ENCODE results near the gene GPR107.

Gene GPR107

GRCh38 chr9:130110166-130110565 lies 56.5 kb downstream of the GPR107 start:
- no peak for DNase-seq (ENCODE audit: low spot score)

GRCh38 chr9:130110596-130111021 lies 56.9 kb downstream of the GPR107 start:
- no peak for DNase-seq (ENCODE audit: low spot score)

GRCh38 chr9:130111786-130112537 lies 58.3 kb downstream of the GPR107 start:
- no peak for DNase-seq (ENCODE audit: low spot score)

DNA sequence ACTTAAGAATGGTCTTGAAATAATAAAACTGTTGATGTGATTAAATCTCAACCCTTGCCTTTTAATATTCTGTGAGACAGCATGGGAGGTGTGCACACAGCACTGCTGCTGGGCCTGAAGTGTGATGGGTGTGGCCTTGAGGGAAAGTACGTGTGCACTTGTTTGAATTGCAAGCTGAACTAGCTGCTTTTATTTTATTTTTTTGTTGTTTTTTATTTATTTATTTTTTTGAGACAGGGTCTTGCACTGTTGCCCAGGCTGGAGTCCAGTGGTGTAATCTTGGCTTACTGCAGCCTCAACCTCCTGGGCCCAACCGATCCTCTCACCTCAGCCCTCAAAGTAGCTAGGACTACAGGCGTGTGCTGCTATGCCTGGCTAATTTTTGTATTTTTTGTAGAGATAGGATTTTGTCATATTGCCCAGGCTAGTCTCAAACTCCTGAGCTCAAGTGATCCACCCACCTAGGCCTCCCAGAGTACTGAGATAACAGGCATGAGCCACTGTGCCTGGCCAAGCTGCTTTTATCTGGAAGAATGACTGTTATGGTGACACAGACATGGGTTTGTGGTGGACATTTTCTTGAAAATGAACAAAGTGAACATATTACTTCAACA lies 58.9 kb downstream of the GPR107 start:
- DNase-seq (ENCODE audit: low spot score), result no peak

DNA sequence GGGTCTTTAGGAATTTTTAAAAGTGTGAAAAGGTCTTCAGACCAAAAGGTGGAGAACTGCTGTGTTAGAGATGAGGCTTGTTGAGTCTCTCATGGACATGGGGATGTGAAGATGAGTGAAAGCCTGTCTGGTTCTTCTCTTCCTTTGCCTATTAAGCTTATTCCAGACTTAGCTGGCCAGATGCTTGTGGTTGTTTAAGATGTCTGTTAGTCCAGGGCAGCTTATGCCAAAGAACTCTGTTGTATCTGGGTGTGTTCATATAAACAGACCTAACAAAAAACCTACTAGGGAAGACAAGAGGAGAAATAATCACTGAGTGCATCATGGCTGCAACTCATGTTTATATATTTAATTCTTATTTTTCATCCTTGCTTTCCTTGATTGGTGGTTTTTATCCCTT lies 61.0 kb downstream of the GPR107 start:
- no peak for DNase-seq (ENCODE audit: low spot score)

- no peak for DNase-seq (ENCODE audit: low spot score)
Observed at GRCh38 chr9:130116346-130116745, 62.6 kb downstream of the GPR107 start.

- no peak for DNase-seq (ENCODE audit: low spot score)
Observed at GRCh38 chr9:130117376-130117775, 63.7 kb downstream of the GPR107 start.

GRCh38 chr9:130117816-130118632 lies 64.3 kb downstream of the GPR107 start:
- DNase-seq (ENCODE audit: low spot score), result no peak

DNA sequence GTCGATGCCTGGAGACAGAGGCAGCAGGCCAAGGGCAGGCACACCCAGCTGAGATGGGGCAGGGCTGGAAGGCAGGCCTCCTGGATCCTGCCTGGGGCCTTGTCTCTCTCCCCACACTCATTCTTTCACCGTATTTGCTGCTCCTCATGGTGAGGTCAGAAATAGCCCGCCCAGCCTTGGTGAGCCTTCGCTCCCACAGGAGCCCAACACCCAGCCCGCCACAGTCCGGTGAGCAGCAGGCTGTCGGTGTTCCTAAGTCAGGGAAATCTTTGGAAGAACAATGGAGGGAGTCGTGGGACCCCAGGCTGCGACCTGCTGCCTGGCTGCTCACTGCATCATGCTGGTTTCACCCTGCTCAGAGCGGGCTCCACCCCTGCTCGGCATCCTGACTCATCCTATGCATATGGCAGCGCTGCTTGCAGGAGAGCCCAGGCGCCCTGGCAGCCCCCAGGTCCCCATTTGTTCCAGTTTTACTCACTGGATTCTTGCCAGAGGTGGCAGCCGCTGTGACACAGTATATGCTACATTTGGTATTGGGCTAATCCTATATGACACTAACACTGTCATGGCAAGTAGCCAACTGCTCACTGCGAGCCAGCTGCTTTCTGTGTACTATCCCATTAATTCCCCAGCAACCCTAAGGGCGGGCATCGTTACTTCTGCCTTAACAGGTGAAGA lies 65.3 kb downstream of the GPR107 start:
- no peak for DNase-seq (ENCODE audit: low spot score)

DNA sequence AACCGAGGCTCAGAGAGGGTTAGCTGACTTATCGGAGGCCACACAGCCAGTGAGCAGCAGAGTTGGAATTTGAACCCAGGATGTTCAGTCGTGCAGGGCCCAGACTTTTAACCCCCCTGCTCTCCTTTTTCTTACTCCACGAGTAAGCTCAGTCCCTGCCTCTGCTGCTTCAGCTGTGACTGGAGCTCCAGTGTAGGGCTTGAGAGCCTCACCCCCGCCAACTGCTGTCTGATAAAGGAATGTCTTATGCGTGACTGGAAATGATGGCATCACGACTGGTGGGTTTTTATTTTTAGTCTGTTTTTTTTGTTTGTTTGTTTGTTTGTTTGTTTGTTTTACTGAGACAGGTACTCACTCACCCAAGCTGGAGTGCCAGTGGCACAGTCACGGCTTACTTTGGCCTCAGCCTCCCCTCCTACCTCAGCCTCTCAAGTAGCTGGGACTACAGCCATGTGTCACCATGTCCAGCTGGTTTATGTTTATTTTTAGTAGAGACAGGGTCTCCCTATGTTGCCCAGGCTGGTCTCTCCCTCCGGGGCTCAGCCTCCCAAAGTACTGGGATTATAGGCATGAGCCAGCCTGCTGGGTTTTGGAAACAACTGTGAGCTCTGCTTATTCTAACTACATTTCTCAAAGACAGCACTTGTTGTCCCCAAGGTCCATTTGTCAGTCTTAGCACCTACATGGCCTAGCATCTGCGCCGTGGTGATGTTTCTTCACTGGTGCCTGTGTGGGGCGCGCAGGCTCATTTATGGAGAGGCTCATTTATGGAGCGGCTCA lies 66.0 kb downstream of the GPR107 start:
- no peak for DNase-seq (ENCODE audit: low spot score)

DNA sequence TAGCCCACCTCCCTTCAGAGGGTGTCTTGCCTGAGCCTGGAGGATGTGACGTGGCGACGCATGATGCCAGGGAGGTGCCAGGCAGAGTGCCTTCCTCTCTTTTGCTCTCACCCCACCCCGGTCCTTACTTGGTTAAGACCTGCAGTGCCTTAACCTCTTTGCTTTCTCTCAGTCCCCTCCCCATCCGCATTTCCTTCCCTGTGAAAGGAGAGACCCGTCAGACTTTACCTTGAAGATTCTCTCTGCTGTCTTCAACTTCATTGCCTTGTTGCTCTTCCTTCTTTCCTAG lies 66.5 kb downstream of the GPR107 start:
- DNase-seq (ENCODE audit: low spot score), result no peak

GRCh38 chr9:130120832-130121231 lies 67.1 kb downstream of the GPR107 start:
- no peak for DNase-seq (ENCODE audit: low spot score)

- DNase-seq (ENCODE audit: low spot score), result no peak
Observed at GRCh38 chr9:130122456-130122855, 68.8 kb downstream of the GPR107 start.

GRCh38 chr9:130124085-130124860 lies 70.6 kb downstream of the GPR107 start:
- no peak for DNase-seq (ENCODE audit: low spot score)

DNA sequence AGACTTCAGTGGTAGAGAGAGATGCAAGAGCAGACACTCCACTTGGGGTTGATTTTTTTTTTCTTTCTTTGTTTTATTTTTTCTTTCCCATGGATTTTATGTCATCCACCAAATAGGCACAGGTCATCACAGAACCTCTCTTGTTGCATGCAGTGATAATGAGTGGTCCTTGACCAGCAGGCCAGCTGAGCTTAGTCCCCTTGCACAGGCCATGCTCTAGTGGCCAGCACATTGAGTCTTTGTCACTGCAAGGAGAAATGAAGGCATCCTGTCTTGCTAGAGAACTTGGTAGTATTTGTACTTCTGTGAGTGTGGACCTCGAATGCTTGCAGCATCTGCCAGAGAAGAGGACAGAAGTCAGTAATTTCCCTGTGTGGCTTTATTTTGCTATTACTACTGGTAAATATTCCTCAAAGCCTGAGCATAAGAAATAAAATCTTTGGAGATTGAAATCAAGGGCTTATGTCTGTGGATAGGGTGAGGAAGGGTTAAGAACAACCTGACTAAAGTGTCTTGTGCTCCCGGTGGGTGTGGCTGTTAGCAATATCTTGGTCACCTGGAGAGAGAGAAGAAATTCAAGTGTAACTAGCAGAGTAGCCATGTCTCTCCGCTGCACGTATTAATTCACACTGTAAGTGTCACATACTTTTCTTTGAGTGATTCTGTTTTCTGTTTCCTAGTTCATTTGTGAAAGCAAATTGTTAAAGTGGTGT lies 73.2 kb downstream of the GPR107 start:
- DNase-seq (ENCODE audit: low spot score), result no peak

DNA sequence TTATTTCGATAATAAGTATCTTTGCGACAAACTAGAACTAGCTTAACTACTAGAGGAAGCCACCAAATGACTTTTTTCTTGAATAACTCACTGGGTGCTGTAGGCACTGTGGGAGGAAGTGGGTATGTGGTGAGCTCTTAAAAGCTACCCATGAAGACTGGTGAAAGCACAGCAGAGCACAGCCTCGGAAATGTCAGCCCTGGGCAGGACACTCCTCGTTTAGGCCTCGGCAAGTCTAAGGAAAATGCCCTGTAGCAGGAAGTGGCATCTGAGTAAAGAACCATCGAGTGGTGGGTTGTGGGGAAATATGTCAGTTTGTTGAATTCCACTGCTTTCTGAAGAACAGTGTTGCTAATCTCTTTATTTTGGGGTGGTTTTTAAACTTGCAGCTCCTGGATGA lies 74.5 kb downstream of the GPR107 start:
- peak; percentile 86 for DNase-seq (ENCODE audit: low spot score)

DNA sequence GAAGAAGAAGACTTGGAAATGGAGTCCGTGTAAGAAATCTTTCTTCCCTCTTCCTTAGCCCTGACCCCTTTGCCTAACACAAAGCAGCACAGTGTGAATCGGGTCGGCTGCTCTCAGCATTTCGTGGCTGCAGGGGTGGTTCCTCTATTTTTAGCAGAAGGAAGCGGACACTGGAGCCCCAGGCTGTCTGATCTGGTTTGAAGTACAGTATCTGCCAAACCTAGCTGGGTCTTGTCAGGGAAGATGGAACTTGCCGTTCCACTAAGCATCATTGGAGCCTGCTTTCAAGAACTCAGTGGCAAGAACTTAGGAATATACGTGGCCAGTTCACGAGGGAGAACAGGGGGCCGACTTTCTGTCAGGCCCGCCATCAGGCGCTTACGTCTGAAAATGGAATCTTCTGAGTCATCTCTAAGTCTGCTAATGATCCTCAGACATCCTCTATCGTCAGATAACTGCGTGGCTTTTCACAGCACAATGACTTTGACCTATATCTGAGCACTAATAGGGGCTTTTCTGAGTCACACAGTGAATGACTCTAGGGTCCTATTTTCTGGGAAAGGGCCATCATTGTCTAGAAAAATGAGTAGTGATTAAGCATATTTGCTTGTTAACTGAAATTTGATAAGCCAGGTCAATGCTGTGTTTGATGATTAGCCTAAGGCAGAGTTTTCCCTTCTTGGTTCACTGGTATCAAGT lies 75.2 kb downstream of the GPR107 start:
- DNase-seq (ENCODE audit: low spot score), result peak; percentile 40

- DNase-seq (ENCODE audit: low spot score), result no peak
Observed at GRCh38 chr9:130129432-130130061, 75.8 kb downstream of the GPR107 start.

- DNase-seq (ENCODE audit: low spot score), result no peak
Observed at GRCh38 chr9:130132746-130133145, 79.0 kb downstream of the GPR107 start.

Measured in CD4-positive, alpha-beta T cell treated with Interleukin-6 at 100 ng/mL for 8 hours (primary cell).